ENCODE results near the gene GPR89A.

DNA sequence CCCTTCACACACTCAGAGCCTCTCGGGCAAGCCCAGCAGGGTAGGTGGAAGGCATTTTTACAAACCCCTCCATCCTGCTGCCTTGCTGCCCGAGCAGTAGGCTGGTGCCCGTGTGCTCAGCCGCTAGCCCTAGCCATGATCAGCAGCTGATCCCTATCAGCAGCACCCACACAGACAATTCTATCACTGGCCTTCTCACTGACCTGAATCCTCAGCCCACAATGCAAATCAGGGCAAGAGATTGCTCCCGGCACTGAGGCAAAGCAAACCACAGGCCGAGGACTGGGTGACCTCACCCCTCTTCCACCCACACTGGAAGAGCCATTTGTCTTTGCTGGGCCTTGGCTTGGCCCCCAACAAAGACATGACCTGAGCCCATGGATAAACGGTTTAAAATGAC, 100.3 kb downstream of the GPR89A start:
- TF ChIP-seq CTCF (IDR thresholded peaks at IDR 0.05; ENCODE audit: low read depth, low read length) (no peak), POLR2A (IDR thresholded peaks at IDR 0.05; ENCODE audit: extremely low read depth, insufficient read length) (no peak)

All from NB4 (cell line).